HG02981 (cell line): ENCODE measurements around the gene ZNF839.
"Not testable (repeated sequence)": the region's sequence is repeated elsewhere in the genome, so short reads cannot be mapped to it uniquely, and the experiment has no call there.

Experiments
- ATAC-seq: cut with Tn5 transposase; IDR thresholded peaks from one replicate; pipeline ENCODE4 v1.9.1; 2021; ENCODE audit warnings: mild to moderate bottlenecking, moderate library complexity; ENCODE audit not compliant: unreplicated experiment

Gene ZNF839

GRCh38 chr14:102304611-102305506, 14.7 kb upstream of the ZNF839 start, which contains the start of gene MOK:
TSS of gene MOK (minus strand) at chr14:102305164. CDS start at chr14:102304968, 196 bp downstream.
- ATAC-seq, result peak; percentile 94

DNA sequence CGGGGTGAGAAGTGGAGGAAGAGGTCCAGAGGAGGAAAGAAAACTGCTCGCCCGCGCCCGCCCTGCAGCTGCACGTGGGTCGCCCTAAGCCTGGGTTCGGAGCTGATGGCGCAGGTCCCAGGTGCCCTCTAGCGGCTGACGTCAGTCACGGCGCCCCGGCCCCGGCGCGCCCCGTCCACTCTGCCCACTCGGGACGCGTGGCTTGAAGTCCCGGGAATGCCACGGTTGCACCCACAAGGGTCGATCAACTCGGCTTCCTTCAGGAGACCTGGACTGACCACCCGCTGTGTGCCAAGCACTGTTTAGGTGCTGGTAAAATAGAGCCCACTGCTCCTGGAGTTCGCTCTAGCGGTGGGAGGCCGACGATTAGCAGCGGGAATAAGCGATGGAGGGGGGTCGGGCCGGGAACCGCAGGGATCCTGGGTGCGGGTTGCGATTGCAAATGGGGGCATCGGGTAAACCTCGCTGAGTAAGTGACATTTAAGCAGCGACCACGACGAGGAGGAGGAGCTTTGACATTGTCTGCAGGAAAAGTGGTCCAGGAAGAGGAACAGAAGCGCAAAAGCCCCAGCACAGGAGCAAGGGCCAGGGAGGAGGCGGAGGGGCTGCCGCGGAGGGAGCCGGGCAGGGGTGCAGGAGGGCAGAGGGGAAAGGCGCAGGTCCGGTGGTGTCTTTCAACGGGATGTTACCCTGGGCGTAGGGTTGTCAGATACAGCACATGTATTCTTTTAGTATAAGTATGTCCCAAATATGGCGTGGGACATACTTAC, 5.1 kb upstream of the ZNF839 start:
- ATAC-seq, result peak; percentile 48

GRCh38 chr14:102315121-102315520, 4.4 kb upstream of the ZNF839 start:
- ATAC-seq, result no peak

DNA sequence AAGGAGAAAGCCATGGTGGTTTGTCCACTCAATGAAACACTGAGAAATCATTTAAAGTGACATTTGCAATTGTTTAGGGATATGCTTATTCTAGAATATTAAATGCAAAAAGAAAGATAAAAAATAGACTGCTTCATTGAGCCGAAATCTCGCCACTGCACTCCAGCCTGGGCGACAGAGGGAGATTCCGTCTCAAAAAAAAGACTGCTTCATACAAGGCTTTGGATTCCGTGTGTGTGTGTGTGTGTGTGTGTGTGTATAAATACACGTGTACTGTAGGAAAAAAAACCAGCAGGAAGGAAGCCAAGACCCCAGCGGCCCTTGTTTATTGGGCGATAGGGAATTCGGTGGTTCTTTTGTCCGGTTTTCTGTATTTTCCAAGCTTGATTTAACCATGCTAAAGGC, 3.2 kb upstream of the ZNF839 start:
- no peak for ATAC-seq

DNA sequence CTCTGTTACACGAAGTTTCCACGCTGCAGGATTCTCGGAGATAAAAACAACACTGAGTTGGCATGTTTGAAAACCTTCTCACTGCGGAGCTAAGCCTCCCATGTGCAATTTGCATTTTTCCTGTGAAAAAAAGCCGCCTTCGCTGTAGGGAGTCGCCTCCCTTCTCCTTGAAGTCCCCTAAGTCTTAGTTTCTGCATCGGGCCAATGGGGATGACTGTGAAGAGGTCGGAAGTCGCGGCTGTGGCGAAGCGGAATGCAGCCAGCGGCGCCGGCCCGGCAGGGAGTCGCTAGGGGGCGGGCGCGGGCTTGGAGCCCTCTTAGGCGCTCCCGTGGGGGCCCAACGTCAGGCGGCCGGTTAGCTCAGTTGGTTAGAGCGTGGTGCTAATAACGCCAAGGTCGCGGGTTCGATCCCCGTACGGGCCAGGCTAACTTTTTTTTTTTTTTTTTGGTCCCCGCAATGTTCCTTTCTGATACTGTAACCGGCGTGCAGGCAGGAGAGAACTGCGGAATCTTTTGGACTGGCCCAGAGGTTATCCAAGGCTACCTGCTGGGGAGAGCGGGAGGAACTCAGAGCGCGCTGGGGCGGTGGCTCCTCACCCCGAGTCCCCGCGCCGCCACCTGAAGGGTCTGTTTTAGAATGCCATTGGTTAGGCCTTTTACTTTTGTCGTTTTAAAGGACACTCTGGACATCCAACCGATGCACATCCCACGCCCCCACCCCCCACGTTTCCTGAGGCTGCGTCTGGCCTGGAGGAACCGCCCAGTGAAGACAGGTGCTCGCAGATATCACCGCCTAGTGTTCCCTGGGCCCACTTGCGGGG, 2.6 kb upstream of the ZNF839 start:
- ATAC-seq, result peak; percentile 64

- ATAC-seq, result no peak
Measured at GRCh38 chr14:102317564-102318248, 1.8 kb upstream of the ZNF839 start.

DNA sequence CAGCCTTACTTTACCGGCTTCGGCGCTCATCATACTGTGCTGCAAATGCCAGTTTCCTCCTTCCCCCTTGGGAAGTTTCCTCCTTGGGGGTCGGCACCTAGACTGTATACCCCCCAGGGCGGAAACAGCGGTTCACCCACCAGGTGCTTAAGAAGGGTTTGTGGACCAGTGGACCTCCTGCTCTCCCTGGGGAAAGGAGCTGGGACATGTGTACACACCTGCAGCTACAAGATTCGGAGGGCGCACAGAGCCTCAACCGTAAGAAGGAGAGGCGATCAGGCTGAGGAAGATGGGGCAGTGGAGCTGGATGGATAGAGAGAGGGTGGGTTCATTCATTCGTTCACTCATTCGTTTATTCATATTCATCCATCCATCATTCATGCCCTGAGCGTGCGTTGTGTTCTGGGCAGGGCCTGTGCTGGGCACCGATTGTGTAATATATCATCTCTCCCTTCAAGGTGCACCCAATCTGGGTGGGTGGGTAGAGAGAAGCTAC, 717 bp upstream of the ZNF839 start:
- no peak for ATAC-seq

DNA sequence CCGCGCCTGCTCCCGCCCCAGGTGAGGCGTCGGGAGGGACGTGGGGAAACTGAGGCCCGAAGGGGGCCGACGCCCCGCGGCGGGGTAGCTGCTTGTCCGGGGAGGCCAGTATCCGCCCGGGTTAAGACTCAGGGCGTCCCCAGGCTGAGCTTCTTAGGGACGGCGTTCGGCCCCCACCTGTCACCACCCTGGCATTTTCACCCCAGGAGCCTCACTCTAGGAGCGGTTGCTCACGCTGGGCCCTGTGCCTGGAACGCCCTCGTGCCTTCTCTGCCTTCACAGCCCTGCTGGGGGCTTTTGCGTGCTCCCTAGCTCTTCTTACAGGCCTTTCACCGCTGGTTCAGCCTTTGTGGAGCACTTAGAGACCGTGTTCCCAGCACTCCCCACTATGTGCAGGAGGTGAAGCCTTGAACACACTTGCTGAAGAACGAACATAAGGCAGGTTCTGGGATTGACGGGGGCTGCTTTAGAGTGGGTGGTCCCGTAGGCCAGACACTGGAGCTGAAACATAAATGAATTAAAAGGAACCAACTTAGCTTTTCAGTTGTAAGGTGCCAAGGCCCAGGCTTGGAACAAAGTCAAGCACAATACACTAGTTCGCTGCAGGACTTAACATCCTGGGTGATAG, 601 bp downstream of the ZNF839 start:
- peak; percentile 8 for ATAC-seq

DNA sequence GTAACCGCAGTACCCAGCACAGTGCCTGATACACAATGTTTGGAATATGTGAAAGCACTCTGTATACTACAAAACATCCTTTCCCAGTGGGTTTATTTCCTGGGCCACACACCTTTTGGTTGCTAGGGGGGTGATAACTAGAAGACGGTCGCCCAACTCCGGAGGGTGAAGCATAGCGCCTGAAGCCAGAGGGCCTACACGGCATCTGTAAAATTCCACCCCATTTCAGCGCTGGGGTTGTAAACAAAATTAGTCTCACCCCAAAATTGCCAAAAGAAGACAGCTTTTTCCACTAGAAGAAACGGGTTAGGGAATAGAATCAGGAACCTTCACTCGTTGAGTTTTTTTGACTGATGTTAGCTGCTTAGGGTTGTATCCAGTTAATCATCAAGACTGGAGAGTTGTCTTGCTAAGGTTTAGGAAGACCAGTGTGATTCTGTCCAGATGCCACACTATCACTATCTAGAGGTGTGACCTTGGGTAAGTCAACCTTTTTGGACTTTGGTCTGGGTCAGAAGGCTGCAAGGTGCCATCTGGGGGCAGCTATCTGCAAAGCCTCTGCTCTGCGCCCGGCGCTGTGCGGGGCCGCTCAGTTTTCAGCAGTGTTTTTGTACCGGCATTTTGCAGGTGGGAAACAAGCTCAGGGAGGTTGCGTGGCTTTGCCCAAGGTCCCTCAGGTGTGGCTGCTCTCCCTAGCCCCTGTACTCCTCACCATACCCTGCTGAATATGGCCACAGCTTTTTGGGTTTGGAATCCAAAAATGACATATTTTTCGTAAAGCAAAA, 1.3 kb downstream of the ZNF839 start:
- no peak for ATAC-seq

GRCh38 chr14:102321456-102322422, 2.2 kb downstream of the ZNF839 start:
- no peak for ATAC-seq

GRCh38 chr14:102323102-102323501, 3.6 kb downstream of the ZNF839 start:
- no peak for ATAC-seq

DNA sequence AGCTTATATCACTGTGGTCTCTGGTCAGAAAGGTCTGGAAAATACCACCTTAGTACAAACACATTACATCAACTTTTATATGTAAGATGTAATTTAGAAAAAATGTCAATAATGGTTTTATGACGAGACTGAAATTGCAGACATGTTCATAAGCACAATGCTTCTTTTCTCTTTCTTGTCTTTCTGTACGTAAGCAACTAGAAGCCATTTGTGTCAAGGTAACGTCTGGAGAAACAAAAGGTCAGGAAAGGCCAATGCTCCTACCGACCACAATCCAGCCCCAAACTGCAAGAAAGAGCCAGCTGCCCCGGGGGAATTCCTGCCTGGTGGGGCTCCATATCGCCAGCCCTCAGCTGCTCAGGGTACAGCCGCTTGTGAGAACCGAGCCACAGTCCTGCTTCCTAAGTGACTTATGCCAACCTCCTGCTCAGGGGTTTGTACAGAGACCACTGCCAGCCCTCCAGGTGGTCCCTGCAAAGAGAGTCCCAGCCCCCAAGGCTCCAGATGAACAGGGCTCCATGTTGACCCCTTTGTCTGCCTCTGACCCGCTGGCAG, 6.3 kb downstream of the ZNF839 start:
- ATAC-seq, result no peak

DNA sequence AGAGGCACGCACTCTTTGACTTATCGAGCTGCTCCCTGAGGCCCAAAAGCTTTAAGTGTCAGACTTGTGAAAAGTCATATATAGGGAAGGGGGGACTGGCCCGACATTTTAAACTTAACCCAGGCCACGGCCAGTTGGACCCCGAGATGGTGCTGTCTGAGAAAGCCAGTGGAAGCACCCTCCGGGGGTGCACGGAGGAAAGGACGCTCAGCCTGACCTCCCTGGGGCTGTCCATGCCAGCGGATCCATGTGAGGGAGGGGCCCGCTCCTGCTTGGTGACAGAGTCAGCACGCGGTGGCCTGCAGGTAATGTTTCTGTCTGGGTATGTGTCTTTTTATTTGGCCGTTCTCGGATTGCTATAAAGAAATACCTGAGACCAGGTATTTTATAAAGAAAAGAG, 7.0 kb downstream of the ZNF839 start:
- no peak for ATAC-seq

- ATAC-seq, result not testable (repeated sequence)
Measured at GRCh38 chr14:102329381-102329780, 9.8 kb downstream of the ZNF839 start.

DNA sequence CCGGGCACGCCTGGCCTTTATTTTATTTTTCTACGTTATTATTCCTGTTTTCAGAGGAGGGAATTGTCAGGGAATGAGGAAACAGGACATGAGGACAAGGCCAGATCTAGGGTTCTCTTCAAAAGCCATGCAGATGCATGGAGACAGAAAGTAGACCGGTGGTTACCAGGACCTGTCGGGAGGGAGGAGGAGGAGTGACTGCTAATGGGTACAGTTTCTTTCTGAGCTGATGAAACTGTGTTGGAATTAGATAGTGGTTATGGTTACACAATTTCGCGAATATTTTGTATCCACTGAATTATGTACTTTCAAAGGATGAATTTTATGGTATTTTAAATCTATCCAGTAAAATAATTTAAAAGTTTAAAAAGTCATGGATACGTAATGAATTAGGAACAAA, 11.3 kb downstream of the ZNF839 start:
- ATAC-seq, result no peak

- ATAC-seq, result no peak
Measured at GRCh38 chr14:102333390-102333789, 13.8 kb downstream of the ZNF839 start.
